HG02970 (cell line): ENCODE data around the gene WDR37.

Experiments
- ATAC-seq: cut with Tn5 transposase; IDR thresholded peaks from one replicate; pipeline ENCODE4 v1.9.1; 2021; ENCODE audit warnings: mild to moderate bottlenecking, moderate library complexity, moderate number of reproducible peaks; ENCODE audit not compliant: unreplicated experiment, low FRiP score

Gene WDR37

DNA sequence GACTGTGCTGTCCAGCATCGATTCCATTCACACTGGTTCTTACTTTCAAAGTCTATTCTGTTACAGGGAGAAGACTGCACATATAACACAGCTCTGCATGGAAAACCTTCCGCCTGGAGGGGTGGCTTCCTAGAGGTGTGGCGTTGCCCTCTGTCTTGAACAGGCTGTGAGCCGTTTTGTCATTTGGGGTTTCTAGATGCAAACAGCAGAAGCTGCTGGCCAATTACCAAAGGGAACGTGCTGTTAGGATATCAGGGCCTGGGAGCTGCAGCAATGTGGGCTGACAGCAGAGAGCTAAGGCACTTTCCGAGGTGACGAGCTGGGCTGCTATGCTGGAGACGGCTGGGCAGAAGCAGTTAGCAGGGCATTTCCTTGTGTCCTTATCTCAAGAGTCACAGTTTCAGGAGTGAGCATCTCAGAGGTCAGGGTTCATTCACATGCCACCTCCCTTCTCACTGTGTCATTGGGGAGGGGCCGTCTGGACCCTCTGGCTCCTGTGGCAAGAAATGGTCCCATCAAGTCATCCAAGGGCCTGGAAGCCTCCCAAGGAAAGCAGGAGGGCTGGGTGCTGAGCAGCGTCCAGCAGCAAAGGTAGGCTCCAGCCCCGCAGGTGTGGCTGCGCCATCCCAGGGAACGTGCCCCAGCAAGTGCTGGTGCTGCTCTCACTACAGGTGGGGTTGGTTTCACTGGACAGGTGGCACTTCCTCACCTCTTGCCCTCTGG is 106.5 kb downstream of the WDR37 start:
- ATAC-seq, result no peak

DNA sequence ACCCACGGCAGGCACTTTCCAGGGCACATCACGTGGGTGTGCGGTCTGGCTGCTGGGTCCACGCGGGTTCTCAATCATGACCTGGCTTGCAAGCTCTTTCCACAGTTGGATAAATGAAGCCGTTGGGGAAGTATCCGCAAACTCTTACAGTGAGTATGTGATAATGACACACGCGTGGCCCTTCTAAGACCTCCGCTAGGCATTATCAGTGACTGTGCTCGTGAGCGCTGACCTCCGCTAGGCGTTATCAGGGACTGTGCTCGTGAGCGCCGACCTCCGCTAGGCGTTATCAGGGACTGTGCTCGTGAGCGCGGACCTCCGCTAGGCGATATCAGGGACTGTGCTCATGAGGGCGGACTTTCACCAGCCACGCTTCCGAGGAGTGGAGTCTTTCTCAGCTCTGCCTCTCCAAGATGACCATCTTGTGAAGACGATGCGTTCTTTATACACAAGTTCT is 107.0 kb downstream of the WDR37 start:
- ATAC-seq, result no peak

DNA sequence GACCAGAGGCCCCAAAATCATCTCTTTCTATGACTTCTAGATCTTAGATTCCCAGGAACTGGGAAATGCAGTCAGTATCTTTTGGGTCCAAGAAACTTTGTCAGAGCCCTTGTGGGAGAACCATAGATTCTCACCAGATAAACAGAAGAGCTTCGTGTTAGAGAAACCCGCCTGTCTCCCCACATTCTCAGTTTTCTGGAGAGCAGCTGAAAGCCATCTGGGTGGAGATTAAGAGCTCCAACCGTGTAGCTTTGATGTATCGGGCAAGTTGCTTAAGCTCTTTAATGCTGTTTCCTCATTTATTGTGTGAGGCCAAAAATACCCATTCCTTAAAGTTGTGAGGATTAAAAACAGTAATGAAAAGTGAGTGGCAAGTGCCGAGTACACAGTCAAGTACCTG is 107.6 kb downstream of the WDR37 start:
- ATAC-seq, result no peak

DNA sequence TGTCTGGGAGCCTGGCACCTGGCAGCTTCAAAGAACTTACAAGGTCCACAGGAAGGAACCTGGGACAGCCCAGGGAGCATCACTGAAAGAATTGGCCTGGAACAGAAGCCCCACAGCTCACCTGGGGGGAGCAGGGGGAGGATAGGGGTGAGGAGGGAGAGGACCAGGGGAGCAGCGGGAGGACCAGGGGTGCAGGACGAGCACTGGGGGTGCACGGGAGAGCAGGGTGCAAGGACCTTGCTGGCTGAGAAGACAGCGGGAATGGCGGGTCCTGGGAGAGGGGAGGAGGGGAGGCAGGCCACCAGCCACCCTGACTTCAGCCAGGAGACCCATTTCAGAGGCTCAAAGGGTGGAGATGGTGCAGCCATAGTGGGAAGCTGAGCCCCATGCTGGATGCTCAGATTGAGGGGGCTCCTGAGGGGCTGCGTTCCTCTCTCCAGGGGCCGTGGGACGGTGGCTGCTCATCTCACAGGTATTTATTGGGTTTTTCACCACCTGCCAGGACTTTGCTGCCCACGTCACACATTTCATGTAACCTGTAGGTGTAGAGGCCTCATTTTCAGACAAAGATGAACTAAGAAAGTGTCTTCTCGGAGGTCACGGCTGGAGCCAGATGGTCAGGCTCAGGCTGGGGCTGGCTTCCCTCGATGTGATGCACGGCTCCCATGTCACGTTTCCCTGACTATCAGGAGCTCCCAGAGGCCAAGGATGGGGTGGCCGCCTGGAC is 110.1 kb downstream of the WDR37 start:
- no peak for ATAC-seq

DNA sequence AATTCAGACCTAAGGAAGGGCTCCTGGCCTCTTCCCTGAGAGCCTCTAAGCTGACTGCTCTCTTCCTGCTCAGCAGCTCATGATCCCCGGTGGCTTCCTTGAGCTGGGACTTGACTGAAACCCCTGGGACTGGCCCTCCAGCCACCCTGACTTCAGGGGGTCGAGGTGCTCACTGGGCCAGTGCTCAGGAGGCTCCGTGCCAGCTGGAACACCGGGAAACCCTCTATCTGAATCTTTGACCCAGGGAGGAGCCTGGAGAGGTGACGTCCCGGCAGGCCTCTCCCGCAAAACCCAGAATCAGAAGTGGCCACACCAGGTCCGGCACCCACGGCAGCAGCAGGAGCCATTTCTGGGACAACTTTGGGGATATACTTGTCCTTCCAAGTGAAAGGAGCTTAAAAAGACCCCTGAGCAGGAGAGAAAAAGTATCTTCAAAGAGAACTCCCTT is 110.7 kb downstream of the WDR37 start:
- ATAC-seq, result no peak

DNA sequence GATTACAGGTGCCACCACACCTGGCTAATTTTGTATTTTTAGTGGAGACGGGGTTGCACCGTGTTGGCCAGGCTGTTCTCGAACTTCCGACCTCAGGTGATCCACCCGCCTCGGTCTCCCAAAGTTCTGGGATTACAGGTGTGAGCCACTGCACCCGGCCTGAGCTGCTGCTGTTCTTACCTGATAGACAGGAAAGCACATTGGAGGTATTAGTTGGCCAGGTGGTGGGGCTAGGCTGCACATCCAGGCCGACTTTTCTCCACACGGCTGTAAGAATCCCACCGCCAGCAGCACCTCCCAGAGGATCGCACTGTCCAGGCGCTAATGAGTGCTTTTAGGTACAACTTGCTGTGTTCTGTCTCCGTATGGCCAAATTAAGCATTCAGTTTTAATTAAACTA is 112.6 kb downstream of the WDR37 start:
- ATAC-seq, result no peak

DNA sequence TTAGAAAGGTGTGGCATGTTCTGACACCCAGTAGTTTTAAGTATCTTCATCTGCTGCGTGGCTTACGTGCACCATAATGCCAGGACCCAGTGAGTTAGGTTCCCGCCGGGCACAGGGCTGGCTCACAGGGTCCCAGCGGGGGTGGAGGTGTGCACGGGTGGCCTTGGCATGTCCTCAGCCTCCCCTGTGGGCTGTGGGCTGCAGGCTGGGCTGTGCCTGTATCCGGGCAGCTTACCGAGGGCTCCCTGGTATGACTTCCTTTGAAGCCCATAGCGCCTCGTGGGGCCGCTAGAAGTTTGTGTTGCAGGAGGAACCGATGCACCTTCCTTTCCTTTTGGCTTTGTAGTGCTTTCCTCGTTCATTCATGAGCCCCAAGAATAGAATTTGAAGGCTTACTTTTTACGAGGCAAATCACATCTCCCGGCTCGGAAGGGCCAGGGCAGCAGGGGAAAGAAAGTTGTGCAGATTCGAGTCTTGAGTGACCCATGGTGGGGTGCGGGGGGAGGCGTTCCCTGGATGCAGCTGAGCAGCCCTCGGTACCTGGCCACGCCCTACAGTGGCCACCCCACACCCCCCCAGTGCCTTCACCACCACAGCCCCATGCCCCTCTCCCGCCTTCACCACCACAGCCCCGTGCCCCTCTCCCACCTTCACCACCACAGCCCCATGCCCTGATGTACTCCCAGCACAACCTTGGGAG is 113.2 kb downstream of the WDR37 start:
- ATAC-seq, result no peak

DNA sequence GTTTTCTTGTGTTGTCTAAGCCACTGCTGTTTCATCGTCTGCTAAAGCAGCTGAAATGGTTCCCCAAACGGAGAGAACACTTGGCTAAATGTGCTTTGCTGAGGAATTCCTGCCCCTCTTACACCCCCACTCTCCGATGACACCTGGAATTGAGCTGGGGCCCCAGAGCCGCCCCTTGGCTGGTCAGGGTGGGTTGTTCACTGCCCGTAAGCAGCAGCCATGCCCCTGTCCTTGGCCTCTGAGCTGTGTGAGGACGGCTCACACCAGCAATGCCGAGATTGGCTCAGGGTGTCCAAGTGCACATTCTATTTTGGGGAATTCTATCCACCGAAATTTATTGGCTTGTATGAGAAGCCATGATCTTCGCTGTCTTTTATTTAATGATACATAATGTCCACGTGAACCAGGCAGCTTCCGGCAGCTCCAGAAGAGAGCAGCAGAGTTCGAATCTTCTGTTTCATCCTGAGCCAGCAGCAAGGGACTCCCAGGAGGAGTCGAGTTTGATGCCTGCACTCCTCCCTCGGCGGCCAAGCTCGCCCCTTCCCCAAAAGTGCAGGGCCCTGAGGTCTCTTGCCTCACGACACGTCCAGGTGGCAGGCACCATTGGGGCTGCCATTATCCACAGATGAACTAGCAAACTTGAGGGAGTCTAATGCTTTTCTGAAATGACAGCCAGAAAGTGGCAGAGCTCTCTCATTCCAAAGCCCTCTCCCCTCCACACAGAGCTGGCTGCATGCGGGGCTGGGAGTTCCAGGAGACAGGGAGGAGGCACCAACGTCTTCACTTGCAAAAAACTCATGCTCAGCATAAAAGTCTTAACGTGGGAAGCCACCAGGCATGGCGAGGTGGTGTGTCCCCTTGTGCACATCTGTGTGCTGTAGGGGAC is 114.0 kb downstream of the WDR37 start:
- ATAC-seq, result no peak

DNA sequence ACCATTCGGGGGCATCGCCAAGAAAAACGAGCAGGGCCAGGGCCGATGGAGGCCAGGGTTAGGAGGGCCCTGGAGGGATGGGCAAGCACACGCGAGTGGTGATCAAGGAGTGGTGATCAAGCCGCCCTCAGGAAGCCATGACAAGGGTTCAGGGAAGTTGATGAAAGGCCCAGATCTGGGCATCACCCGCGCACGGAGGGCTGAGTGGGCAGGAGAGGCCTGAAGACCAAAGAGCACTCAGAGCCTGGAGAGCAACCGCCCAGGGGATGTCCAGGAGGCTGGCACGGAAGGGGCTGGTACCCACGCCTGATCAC is 114.6 kb downstream of the WDR37 start:
- ATAC-seq, result no peak

DNA sequence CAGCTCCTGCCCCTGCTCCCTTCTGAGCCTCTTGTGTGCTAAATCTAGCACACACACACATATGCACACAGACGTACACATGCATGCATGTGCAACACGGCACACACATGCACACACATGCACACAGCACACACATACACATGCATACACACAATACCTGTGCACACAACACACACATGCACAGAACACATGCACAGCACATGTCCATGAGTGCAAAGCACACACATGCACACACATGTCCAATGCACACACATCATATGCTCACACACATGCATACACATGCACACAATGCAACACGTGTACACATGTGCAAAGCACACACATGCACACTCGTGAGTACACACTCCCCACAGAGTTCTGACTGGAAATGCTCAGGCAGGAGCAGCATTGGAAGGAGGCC is 115.0 kb downstream of the WDR37 start:
- ATAC-seq, result no peak

DNA sequence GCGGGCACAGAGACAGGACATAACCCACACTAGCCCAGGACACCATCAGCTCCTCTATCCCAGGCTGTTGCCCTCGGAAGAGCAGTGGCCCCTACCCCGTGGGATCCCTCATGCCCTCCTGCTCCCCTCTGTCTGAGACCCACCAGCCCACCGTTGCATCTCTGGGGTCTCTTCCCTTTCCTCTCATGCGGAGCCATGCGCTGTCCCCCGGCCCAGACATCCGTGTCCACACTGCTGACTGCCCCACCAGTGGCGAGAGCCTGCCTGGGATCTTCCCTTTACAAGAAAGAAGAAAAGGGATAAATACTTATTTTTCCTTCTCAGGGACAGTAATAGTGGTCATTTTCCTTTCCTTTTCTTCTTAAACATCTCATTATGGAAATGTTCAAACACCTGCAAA is 115.4 kb downstream of the WDR37 start:
- no peak for ATAC-seq

DNA sequence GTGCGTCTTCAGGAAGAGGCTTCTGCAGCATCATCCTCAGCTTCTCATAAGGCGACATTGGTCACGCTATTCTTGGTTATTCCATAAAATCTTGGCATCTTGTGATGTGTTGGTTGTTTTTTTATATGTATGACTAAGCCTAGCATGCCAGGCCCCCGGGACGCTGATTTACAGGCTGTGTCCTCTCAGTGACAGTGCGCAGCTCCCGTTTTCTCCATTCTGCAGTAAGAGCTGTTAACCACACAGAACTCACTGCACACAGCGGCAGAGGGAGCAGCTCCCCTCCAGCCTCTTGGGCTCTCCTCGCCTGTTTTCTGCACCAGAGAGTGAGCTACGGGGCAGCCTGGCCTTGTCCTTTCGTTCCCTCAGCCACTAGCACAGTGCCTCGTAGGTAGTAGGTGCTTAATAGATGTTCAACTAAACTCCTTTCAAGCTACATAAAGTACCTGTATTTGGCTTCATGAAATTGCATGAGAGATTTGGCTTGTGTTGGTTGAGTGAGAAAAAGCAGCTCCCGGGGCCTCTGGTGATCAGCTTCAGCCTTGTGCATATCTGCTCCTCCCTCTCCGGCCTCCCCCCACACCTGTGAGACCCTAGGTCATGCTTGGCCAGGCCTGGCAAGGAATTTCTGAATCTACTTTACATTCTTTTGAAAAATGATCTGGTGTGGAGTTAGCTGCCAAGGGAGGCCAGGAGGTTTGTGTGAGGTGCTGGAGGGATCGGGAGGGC is 116.2 kb downstream of the WDR37 start:
- no peak for ATAC-seq

DNA sequence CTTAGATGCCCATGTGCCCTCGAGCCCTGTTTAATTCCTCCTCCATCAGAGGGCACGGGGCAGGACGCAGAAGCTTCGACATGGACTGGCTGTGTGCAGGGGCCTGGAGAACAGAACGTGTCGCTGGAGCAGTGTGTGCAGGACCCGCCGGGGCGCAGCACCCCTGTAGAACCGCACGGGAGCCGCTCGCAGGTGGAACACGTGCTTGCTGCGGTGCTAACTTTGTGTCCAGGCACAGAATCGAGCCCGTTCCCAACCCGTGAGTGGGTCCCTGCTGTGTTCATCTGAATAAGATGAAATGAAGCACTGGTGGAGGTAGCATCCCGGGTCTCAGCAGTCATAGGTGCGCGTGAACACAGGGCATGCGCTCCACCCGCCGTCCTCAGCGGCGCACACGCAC is 116.9 kb downstream of the WDR37 start:
- ATAC-seq, result no peak

DNA sequence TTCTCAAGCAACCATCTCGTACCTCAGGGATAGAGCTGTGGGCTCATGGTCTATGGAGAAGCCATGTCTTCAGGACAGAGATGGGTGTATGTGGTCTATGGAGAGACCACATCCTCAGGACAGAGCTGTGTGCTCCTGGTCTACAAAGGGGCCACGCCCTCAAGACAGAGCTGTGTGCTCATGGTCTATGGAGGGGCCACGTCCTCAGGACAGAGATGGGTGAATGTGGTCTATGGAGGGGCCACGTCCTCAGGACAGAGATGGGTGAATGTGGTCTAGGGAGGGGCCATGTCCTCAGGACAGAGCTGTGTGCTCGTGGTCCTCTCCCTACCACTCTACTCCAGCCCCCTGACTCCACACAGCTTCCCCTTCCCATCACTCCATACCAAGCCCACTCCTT is 117.8 kb downstream of the WDR37 start:
- ATAC-seq, result no peak

DNA sequence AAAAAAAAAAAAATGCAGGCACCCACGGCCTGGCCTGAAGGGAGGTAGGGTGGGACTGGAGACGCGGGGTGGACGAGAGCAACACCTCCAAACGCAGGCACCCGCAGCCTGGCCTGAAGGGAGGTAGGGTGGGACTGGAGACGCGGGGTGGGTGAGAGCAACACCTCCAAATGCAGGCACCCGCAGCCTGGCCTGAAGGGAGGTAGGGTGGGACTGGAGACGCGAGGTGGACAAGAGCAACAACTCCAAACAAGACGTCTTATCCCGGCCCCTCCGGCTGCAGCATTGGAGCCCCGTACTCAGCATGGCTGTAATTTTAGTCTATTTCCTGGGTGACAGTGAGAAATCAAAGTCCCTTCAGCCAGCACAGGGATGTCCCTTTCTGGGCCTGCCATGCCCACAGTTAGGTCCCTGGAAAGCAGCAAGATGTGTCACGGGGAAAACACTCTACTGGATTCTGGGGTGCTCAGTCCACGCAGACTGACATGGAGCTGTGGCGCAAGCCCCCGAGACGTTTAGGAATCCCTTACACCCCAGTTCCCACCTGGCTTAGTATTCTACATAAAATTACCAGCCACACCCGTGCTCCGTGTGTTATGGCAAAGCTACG is 119.9 kb downstream of the WDR37 start:
- ATAC-seq, result no peak

DNA sequence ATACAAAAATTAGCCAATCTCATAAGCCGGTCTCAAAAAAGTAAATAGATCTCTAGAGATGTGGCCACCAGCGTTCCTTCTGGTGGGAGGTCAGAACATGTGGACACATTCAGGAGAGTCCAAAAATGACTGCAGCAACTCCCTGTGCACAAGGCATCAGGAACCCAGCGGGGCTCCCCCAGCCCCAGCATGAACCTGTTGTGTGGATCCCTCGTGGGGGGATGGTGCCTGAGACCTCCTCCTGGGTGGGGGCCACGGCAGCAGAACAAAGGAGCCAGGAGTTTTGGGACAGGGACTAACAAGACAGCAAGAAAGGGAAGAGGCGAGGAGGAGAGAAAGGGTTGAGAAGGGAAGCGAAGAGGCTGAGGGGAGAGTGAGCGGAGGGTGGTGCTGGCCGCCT is 121.8 kb downstream of the WDR37 start:
- no peak for ATAC-seq

DNA sequence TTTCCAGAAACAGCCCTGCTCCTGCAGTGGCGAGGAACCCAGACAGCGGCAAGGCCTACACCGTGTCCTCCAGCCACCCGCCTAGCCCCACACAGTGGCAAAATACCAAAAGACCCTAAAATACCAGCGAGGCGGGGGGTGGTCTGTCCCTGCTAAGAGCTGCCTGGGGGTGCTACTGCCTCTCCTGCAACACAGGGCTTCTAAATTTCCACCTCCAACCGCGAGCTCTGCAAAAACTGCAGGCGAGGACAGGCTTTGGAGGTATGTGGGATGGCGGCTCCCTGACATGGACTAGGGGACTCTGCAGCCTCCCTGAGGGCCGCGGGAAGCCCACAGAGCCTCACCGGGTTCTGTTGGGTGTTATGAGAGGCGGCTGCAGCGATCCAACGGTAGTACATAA is 122.3 kb downstream of the WDR37 start:
- ATAC-seq, result no peak

DNA sequence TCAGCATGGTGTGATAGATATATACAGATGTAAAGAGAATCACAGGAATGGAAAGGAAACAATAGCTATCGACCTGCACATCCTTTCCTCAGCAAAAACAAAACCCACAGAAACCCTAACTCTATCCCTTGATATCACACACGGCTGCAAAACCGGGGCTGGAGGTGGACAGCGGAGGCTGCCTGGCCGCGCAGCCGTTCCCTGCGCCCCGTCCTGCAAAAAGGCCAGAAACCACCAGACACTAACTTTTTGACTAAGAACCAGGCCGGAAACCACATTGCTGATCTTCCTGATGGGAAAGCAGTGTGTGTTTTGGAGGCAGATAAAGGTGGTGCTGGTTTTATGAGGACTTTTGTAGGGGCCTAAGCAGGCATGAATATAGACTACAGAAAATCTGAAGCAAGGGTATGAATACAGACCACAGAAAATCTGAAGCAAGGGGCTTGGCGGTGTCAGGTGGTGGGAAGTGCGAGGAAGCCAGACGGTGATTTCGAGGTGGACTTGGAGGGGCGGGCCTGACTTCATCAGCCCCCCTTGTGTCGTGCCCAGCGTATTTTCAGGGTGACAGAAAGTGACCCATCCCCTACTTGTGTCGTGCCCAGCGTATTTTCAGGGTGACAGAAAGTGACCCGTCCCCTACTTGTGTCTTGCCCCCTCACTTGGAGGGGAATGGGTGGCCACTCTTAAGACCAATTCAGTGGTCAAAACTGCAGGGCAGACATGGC is 123.3 kb downstream of the WDR37 start:
- ATAC-seq, result no peak
